CD1c-positive myeloid dendritic cell (primary cell): ENCODE results near the gene METRN.
"Not testable (repeated sequence)": the region's sequence is repeated elsewhere in the genome, so short reads cannot be mapped to it uniquely, and the experiment has no call there.

Experiments
- DNase-seq: peaks from one replicate; pipeline ENCODE4 v3.0.0-alpha.2; 2016; ENCODE audit errors: extremely low spot score

METRN gene

DNA sequence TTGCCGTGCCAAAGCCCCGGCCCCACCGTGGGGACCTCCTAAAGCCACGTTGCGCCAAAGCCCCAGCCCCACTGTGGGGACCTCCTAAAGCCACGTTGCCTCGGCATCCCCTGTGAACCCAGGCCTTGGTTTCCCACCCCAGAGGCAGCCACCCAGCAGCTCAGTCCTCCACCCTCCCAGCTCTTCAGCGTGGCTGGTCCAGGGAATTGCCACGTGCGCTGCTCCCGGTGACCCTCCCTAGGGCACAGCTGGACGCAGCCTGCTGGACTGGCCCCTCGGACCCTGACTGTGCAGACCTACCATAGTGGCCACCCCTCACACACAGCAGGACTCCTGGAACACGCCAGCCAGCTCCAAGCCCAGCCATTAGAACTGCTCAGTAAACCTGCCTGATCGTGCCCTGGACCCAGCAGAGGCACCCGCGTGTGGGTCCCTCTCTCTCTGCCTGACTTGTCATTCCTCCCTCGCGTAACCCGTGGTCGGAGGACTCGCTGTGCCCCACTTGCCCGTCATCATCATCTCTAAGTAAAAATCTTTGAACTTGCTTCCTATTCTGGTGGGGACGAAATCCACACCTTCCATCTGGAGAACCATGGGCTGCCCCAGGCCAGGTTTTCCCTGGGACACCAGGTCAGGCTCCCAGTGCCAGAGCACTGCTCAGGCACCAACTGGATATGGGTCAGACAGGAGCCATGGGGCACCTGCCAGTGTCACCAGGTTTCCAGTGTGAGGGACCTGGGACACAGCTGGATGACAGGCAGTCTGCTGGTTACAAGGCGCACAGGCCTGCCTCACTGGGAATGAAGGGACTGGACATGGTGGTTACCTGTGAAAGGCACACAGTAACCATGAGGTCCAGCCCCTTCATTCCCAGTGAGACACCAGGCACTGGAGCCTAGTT lies 20.3 kb downstream of the METRN start:
- no peak for DNase-seq

- no peak for DNase-seq
These were observed 21.1 kb downstream of the METRN start for GRCh38 chr16:735982-736453.

DNA sequence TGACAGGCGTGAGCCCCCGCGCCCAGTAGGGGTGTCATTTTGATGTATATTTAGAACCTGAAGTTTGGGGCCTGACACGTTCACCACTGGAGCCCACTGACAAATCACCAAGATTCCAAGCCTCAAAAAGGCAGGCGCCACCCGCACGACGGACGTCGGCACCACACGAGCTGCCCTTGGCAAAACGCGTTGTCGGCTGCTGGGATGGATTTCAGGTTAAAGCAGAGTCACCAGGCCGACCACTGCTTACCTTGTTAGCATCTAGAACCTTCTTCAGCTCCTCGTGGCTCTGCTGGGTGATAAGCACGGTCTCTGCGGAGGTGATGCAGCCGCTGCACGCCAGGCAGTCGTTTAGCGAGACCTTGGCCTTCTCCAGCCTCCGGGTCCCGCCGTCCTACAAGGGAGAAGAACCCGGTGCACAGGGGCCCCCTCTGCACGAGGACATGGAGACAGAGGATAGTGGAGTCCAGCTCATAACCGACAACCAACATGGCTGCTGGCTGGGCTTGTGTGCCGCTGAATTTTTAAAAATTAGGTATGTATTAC lies 22.1 kb downstream of the METRN start:
- no peak for DNase-seq

DNA sequence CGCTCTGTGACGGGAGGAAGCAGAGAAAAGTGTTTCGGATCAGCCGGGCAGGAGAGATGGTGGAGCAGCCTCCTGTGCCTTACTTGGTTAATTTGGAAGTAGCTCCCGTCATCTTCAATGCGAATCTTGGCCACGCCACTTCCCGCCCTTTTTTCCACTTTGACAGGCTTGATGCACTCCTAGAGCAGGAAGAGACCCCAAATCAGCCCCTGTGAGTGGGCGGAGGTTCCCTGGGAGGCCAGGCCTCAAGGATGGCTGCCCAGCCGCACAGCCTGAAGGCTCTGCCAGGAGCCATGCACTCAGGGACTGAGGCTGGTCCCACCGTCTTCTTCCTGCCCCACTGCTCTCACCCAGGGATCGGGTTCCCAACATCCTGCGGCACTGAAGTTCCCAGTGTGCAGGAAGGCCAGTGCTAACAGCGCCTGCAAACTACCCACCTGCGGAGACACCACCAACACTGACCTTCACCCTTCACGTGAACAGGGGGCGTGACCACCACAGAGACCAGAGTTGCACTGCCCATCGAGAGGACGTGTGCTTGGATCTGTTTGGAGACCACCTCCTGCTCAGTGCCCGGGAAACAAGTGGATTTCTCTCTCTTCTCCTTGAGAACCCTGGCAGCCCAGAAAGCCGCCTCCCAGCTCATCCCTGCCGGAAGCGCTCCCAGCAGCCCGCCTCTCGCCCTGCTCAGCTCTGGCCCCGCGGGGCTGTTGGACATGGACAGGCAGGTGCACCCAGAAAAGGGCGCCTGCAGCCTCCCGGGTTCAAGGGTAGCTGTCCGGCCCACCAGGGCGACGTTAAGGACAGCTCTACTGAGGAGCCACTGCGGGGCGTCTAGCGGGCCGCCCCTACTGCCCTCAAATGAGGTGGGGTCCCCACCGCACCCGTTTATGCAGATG lies 24.9 kb downstream of the METRN start:
- no peak for DNase-seq

DNA sequence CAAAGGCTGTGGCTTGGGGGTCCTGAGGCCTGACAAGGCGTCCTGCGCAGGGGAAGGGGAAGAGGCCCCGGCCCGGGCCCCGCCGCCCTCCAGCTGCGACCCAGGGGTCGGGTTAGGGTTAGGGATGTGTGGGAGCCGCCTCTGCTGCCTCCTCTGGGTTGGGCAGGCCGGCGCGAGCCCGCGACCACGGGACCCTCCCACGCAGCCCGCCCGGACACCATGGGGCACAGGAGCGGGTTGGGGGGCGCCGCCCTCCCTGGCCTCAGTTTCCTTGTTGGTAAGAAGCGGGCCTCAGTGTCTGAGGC lies 25.5 kb downstream of the METRN start:
- DNase-seq = peak; percentile 28

- DNase-seq = peak; percentile 96
These were observed 26.0 kb downstream of the METRN start, which contains the start of gene CIAO3 for GRCh38 chr16:740764-741505. TSS of gene CIAO3 (minus strand) at chr16:740997. CDS start at chr16:740985, 12 bp downstream.

DNA sequence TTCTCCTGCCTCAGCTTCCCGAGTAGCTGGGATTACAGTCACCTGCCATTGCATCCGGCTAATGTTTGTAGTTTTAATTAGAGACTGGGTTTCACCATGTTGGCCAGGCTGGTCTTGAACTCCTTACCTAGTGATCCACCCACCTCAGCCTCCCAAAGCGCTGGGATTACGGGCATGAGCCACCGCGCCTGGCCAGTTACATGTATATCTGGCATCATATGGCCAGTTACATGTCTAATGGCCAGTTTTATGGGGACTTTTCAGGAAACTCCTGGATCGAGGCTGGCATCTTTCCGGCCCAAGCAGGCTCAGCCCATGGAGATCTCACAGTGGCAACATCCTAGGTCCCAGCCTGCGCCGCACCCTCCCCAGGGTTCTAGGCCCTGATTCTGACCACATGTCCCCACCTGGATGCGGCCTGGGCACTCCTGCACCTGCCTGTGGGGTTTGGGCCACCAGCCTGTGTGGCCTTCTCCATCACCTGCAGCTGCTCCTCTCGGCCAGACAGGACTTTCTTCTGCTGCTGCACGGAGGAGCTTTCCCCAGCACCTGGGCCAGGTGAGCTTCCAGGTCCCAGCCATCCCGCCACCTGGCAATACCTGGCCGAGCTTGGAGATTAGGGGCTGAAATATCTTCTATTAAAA lies 27.2 kb downstream of the METRN start:
- no peak for DNase-seq

DNA sequence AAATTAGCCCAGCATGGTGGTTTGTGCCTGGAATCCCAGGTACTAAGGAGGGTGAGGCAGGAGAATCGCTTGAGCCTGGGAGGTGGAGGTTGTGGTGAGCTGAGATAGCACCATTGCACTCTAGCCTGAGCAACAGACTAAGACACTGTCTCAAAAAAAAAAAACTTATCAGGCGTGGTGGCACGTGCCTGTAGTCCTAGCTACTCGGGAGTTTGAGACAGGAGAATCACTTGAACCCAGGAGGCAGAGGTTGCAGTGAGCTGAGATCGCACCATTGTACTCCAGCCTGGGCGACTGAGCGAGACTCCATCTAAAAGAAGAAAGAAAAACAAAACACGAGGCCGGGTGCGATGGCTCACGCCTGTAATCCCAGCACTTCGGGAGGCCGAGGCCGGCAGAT lies 28.0 kb downstream of the METRN start:
- not testable (repeated sequence) for DNase-seq

GRCh38 chr16:743794-744500 lies 29.0 kb downstream of the METRN start:
- no peak for DNase-seq

- DNase-seq = no peak
These were observed 30.8 kb downstream of the METRN start for GRCh38 chr16:745739-746138.

GRCh38 chr16:746637-747036 lies 31.7 kb downstream of the METRN start:
- DNase-seq = no peak

GRCh38 chr16:747978-748746 lies 33.2 kb downstream of the METRN start:
- no peak for DNase-seq

GRCh38 chr16:749010-749409 lies 34.1 kb downstream of the METRN start:
- no peak for DNase-seq

DNA sequence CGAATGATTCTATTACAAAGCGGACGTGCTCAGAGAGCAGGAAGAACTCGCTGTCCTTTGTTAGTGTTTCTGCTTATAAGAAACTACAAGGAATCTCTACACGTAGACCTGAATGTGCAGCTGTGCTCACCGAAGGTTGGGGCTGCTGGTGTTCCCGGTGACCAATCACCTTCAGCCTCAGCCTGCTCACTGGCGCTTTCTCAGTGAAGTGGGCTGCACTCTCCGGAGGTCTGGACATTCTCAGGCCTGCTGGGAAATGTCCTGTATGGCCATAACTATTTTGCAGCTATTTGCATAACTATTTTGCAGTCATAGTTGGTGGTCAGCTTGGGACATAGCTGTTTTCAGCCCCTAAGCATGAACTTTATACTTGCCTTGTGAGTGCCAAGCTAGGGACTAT lies 35.6 kb downstream of the METRN start:
- DNase-seq = no peak

- no peak for DNase-seq
These were observed 36.5 kb downstream of the METRN start for GRCh38 chr16:751152-752006.

DNA sequence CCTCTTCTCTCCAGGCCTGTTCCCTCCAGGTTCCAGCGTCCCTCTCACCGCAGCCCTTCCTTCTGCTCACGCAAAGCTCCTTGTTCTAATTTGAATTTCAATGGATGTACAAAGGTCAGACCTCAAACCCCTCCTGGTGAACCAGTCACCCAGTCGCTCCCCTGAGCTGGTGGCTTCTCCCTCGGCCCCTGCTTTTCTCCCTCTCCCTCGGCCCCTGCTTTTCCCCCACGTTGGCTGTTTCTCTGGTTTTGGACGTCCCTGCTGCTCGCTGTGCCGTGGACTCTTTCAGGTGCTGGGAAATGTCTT lies 37.0 kb downstream of the METRN start:
- no peak for DNase-seq

DNA sequence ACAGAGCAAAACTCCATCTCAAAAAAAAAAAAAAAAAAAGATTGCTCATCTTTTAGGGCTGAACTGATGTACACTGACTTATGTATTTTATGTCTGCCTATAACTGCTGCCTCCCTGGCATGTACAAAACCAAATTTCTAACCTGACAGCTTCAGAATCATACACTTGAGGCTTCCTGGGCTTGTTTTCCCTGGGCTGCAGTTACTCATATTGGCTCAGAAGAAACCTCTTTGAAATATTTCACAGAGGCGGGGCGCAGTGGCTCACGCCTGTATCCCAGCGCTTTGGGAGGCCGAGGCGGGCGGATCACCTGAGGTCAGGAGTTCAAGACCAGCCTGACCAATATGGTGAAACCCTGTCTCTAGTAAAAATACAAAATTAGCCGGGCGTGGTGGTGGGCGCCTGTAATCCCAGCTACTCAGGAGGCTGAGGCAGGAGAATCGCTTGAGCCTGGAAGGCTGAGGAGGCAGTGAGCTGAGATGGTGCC lies 39.2 kb downstream of the METRN start:
- DNase-seq = not testable (repeated sequence)

- DNase-seq = peak; percentile 65
These were observed 39.7 kb downstream of the METRN start for GRCh38 chr16:754656-755055.

DNA sequence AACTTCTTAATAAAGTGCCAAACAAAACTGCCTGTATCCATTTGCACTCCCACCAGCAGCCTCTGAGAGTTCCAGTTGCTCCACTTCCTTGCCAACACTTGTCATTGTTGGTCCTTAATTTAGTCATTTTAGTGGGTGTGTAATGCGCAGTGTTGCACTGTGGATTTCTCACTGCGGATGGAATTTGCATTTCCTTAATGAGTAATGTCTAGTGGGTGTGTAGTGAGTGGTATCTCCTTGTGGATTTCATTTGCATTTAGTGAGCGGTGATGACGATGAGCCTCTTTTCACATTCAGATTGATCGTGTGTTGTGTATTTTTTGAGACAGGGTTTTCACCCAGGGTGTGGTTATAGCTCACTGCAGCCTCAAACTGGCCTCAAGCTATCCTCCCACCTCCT lies 41.5 kb downstream of the METRN start:
- peak; percentile 24 for DNase-seq
